ENCODE results near the gene CSNK1G1. TPM values are rescaled to one million over a fixed set of nuclear protein-coding genes. Genes with fewer than 3 reads are reported as not detected.

The CSNK1G1 gene
- polyA plus RNA-seq, 1 donor from 2014 or later = 18.9 TPM

DNA sequence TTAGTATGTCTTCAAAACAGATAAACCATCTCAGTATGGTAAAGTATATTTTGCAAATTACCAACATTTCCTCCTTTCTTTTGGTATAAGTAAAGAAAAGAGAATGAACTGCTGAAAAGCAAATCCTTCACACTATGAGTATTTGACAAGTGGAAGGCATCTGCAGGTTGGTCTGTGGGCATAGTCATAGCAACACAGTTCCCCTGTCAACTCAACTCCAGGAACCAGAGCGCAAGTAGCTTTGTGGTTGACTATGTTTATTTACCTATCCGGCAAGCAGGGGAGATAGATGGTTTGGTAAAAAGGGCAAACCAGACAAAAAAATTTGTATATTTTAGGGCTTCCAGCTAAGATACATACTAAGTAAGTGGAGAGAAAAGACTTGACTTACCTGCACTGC lies 104.9 kb downstream of the CSNK1G1 start:
- no peaks in the 10 kb centered on the region for H3K27me3 ChIP-seq (ENCODE audit: insufficient read depth, low read depth, low read length)
- H3K9ac ChIP-seq (ENCODE audit: low read length) = no peak overlapping the region
- H3K4me3 ChIP-seq (ENCODE audit: low read length) = no peak overlapping the region
- H3K9me3 ChIP-seq (ENCODE audit: low read length) = no peaks in the 10 kb centered on the region
- H4K20me1 ChIP-seq (ENCODE audit: insufficient read depth) = no peaks in the 10 kb centered on the region
- TF ChIP-seq EZH2 (IDR thresholded peaks at IDR 0.05; ENCODE audit: borderline replicate concordance, insufficient read depth, low read length, poor library complexity, severe bottlenecking) = no peak
- TF ChIP-seq TAF1 (IDR thresholded peaks at IDR 0.05; ENCODE audit: low read depth) = no peak
- TF ChIP-seq REST (IDR thresholded peaks at IDR 0.05; ENCODE audit: borderline replicate concordance) = no peak
- no peak for TF ChIP-seq SMC3 (conservative IDR thresholded peaks at IDR 0.05; ENCODE audit: poor library complexity)
- TF ChIP-seq, protein P1, sequence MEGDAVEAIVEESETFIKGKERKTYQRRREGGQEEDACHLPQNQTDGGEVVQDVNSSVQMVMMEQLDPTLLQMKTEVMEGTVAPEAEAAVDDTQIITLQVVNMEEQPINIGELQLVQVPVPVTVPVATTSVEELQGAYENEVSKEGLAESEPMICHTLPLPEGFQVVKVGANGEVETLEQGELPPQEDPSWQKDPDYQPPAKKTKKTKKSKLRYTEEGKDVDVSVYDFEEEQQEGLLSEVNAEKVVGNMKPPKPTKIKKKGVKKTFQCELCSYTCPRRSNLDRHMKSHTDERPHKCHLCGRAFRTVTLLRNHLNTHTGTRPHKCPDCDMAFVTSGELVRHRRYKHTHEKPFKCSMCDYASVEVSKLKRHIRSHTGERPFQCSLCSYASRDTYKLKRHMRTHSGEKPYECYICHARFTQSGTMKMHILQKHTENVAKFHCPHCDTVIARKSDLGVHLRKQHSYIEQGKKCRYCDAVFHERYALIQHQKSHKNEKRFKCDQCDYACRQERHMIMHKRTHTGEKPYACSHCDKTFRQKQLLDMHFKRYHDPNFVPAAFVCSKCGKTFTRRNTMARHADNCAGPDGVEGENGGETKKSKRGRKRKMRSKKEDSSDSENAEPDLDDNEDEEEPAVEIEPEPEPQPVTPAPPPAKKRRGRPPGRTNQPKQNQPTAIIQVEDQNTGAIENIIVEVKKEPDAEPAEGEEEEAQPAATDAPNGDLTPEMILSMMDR (IDR thresholded peaks at IDR 0.05; ENCODE audit: poor library complexity, severe bottlenecking) = no peak
- no peak for TF ChIP-seq EP300 (conservative IDR thresholded peaks at IDR 0.05; ENCODE audit: poor library complexity, severe bottlenecking)
- no peak for TF ChIP-seq RAD21 (conservative IDR thresholded peaks at IDR 0.05)
- no peak for TF ChIP-seq POLR2AphosphoS5 (IDR thresholded peaks at IDR 0.05)
- no peak for TF ChIP-seq MXI1 (conservative IDR thresholded peaks at IDR 0.05; ENCODE audit: poor library complexity, severe bottlenecking)
- H3F3A ChIP-seq (ENCODE audit: insufficient read depth, low read length, poor library complexity, severe bottlenecking) = no peaks in the 10 kb centered on the region
- H3K79me2 ChIP-seq (replicated peaks; ENCODE audit: insufficient read depth, low read length) = no peaks in the 10 kb centered on the region
- H2AFZ ChIP-seq (ENCODE audit: low read depth, low read length) = no peak overlapping the region
- no peak overlapping the region for H3K4me2 ChIP-seq (ENCODE audit: low read length)
- no peaks in the 10 kb centered on the region for H3K36me3 ChIP-seq (ENCODE audit: insufficient read depth, low read length)
- H3K27ac ChIP-seq (ENCODE audit: low read length) = no peak overlapping the region
- no peaks in the 10 kb centered on the region for H3K9me2 ChIP-seq (ENCODE audit: insufficient read depth, low read length)

GRCh38 chr15:64249883-64250575 lies 105.9 kb downstream of the CSNK1G1 start:
- TF ChIP-seq TAF1 (IDR thresholded peaks at IDR 0.05; ENCODE audit: low read depth) = no peak
- TF ChIP-seq EZH2 (IDR thresholded peaks at IDR 0.05; ENCODE audit: borderline replicate concordance, insufficient read depth, low read length, poor library complexity, severe bottlenecking) = no peak
- TF ChIP-seq SMC3 (conservative IDR thresholded peaks at IDR 0.05; ENCODE audit: poor library complexity) = no peak
- no peak for TF ChIP-seq POLR2AphosphoS5 (IDR thresholded peaks at IDR 0.05)
- no peak for TF ChIP-seq RAD21 (conservative IDR thresholded peaks at IDR 0.05)
- TF ChIP-seq EP300 (conservative IDR thresholded peaks at IDR 0.05; ENCODE audit: poor library complexity, severe bottlenecking) = no peak
- no peak for TF ChIP-seq MXI1 (conservative IDR thresholded peaks at IDR 0.05; ENCODE audit: poor library complexity, severe bottlenecking)
- TF ChIP-seq, protein P1 (IDR thresholded peaks at IDR 0.05; ENCODE audit: poor library complexity, severe bottlenecking) = no peak
- no peak for TF ChIP-seq REST (IDR thresholded peaks at IDR 0.05; ENCODE audit: borderline replicate concordance)
- Histone ChIP-seq H3K27me3 (ENCODE audit: insufficient read depth, low read depth, low read length) (no peaks in the 10 kb centered on the region), H3K4me2 (ENCODE audit: low read length) (no peak overlapping the region), H3K36me3 (ENCODE audit: insufficient read depth, low read length) (no peaks in the 10 kb centered on the region), H2AFZ (ENCODE audit: low read depth, low read length) (no peak overlapping the region), H3K9ac (ENCODE audit: low read length) (no peak overlapping the region), H3K27ac (ENCODE audit: low read length) (no peak overlapping the region), H3F3A (ENCODE audit: insufficient read depth, low read length, poor library complexity, severe bottlenecking) (no peaks in the 10 kb centered on the region), H3K79me2 (replicated peaks; ENCODE audit: insufficient read depth, low read length) (no peaks in the 10 kb centered on the region), H4K20me1 (ENCODE audit: insufficient read depth) (no peaks in the 10 kb centered on the region), H3K9me3 (ENCODE audit: low read length) (no peaks in the 10 kb centered on the region), H3K9me2 (ENCODE audit: insufficient read depth, low read length) (no peaks in the 10 kb centered on the region), H3K4me3 (ENCODE audit: low read length) (no peak overlapping the region)
